CD4-positive, alpha-beta T cell treated with Interleukin-2 at 100 ng/mL for 4 hours (primary cell): ENCODE data around the gene TMEM168.
"Not testable (repeated sequence)": the region's sequence is repeated elsewhere in the genome, so short reads cannot be mapped to it uniquely, and the experiment has no call there.

ENCODE experiments used
- DNase-seq: peaks from one replicate; pipeline ENCODE4 v3.0.0-alpha.2; 2020; ENCODE audit warnings: low spot score

The TMEM168 gene

GRCh38 chr7:112789817-112790585 is at the start of gene TMEM168:
Gene TMEM168 (minus strand): TSS chr7:112790393. CDS start chr7:112784825, 5,568 bp downstream.
- DNase-seq: peak; percentile 90

GRCh38 chr7:112835928-112836327 is 45.7 kb upstream of the TMEM168 start:
- not testable (repeated sequence) for DNase-seq

- DNase-seq: no peak
These were observed 42.9 kb upstream of the TMEM168 start for GRCh38 chr7:112833082-112833481.

- DNase-seq: no peak
These were observed 40.6 kb upstream of the TMEM168 start for GRCh38 chr7:112830769-112831168.

- no peak for DNase-seq
These were observed 38.5 kb upstream of the TMEM168 start for GRCh38 chr7:112828696-112829095.

GRCh38 chr7:112821345-112821744 is 31.2 kb upstream of the TMEM168 start:
- DNase-seq: no peak

GRCh38 chr7:112819536-112819935 is 29.3 kb upstream of the TMEM168 start:
- no peak for DNase-seq

- DNase-seq: no peak
These were observed 16.0 kb upstream of the TMEM168 start for GRCh38 chr7:112806156-112806555.

- no peak for DNase-seq
These were observed 12.2 kb upstream of the TMEM168 start for GRCh38 chr7:112802406-112802805.

GRCh38 chr7:112800486-112800885 is 10.3 kb upstream of the TMEM168 start:
- no peak for DNase-seq

- DNase-seq: no peak
These were observed 9.4 kb upstream of the TMEM168 start for GRCh38 chr7:112799448-112800120.

- DNase-seq: no peak
These were observed 8.3 kb upstream of the TMEM168 start for GRCh38 chr7:112798274-112799159.

- DNase-seq: not testable (repeated sequence)
These were observed 6.4 kb upstream of the TMEM168 start for GRCh38 chr7:112796552-112796951.

- DNase-seq: no peak
These were observed 2.2 kb upstream of the TMEM168 start for GRCh38 chr7:112792441-112792840.

- no peak for DNase-seq
These were observed 1.4 kb upstream of the TMEM168 start for GRCh38 chr7:112791465-112792168.

GRCh38 chr7:112790586-112791003 is 402 bp upstream of the TMEM168 start:
- DNase-seq: peak; percentile 12

GRCh38 chr7:112789453-112789816 is 758 bp downstream of the TMEM168 start:
- no peak for DNase-seq

- no peak for DNase-seq
These were observed 1.3 kb downstream of the TMEM168 start for GRCh38 chr7:112788778-112789343.

GRCh38 chr7:112784603-112785002 is 5.6 kb downstream of the TMEM168 start:
- no peak for DNase-seq

GRCh38 chr7:112782498-112782897 is 7.7 kb downstream of the TMEM168 start:
- DNase-seq: no peak

GRCh38 chr7:112781558-112781957 is 8.6 kb downstream of the TMEM168 start:
- DNase-seq: no peak

GRCh38 chr7:112781110-112781509 is 9.1 kb downstream of the TMEM168 start:
- no peak for DNase-seq
